Activated T-cell treated with anti-CD3 and anti-CD28 coated beads, Interleukin-2, amount 50 U/mL, for 24 hours (primary cell): Measurements from ENCODE around the gene DDR1.
A peak's percentile ranks its signal among the peaks of the same experiment; 100 is the strongest.
"Not testable (repeated sequence)": the region's sequence is repeated elsewhere in the genome, so short reads cannot be mapped to it uniquely, and the experiment has no call there.

Experiments
- DNase-seq: peaks from one replicate; pipeline ENCODE4 v3.0.0-alpha.2; 2020
- H3K27ac Mint-ChIP-seq: 2 replicates; pipeline ENCODE4 v1.8.0; 2020; ENCODE audit warnings: mild to moderate bottlenecking, mixed read lengths
- H3K27me3 Mint-ChIP-seq: 2 replicates; pipeline ENCODE4 v1.8.0; 2020; ENCODE audit warnings: mixed read lengths
- H3K36me3 Mint-ChIP-seq: 2 replicates; pipeline ENCODE4 v1.8.0; 2020; ENCODE audit warnings: low read depth, mixed read lengths
- H3K4me1 Mint-ChIP-seq: 2 replicates; pipeline ENCODE4 v1.8.0; 2020; ENCODE audit warnings: low read depth, mixed read lengths
- H3K4me3 Mint-ChIP-seq: 2 replicates; pipeline ENCODE4 v1.8.0; 2020; ENCODE audit warnings: mild to moderate bottlenecking, moderate library complexity, mixed read lengths
- H3K9me3 Mint-ChIP-seq: 2 replicates; pipeline ENCODE4 v1.8.0; 2020; ENCODE audit warnings: mixed read lengths

Gene DDR1

DNA sequence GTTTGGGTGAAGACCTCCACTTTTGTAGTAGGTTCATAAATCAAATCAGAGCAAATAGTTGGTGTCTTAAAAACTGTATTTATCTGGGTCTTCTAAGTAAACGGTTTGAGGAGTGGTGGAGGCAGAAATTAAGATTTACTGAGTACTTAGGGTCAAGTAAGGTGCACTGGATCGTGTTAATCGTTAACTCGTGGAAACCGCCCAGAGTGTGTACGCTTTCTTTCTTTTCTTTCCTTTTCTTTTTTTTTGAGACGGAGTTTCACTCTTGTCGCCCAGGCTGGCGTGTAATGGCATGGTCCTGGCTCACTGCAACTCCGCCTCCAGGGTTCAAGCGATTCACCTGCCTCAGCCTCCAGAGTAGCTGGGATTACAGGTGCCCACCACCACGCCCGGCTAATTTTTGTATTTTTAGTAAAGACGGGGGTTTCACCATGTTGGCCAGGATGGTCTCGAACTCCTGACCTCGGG, 23.0 kb downstream of the DDR1 start:
- not testable (repeated sequence) for DNase-seq, H3K9me3 Mint-ChIP-seq, H3K27me3 Mint-ChIP-seq
- H3K4me3 Mint-ChIP-seq, result peak overlapping the region; percentile 100
- H3K36me3 Mint-ChIP-seq, result peaks cover 41% of the 10 kb centered on the region
- H3K27ac Mint-ChIP-seq, result peak overlapping the region; percentile 95
- peaks cover 21% of the 10 kb centered on the region for H3K4me1 Mint-ChIP-seq

DNA sequence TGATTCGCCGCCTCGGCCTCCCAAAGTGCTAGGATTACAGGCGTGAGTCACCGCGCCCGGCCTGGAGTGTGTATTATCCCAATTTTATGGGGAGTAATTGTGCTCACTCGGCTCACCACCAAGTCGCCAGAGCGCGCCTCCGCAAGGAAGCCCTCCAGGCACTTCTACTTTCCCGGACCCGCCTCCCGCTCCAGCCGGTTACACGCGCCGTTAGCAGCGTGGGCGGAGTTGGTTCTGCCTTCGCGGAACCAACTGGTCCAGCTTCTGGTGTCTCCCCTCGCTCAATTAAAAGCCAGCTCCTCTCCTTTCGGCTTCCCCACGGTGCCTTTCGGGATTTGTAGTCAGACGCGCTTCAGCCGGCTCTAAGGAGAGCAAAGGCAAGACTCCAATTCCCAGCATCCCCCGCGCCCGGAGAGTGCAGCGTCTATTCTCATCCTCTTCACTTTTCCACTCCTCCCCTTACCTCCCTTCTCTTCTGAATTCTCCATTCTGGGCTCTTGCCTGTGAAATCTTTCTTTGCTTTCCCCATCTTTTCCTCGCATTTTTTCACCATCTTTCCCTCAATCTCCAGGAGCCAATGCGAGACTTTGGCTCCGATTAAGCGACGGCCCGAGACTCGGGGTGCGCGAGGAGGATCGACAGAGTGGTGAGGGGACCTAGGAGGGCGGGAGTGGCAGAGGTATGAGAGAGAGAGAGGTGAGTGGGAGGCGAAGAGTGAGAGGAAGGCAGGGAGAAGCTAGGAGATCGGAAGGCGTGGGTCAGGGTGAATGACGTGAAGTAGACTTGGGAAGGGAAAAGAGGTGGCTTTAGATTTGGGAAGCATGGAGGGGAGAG, 23.7 kb downstream of the DDR1 start, which contains the start of gene GTF2H4:
TSS of gene GTF2H4 (plus strand) at position 450 of the 834 bp plus-strand sequence.
- Mint-ChIP-seq H3K27ac (peak within 1 kb of the TSS; percentile 95), H3K9me3 (no peaks in the 10 kb centered on the region), H3K4me1 (peaks cover 25% of the 10 kb centered on the region), H3K4me3 (peak within 1 kb of the TSS; percentile 100), H3K36me3 (peaks cover 48% of the 10 kb centered on the region), H3K27me3 (no peaks in the 10 kb centered on the region)
- peak; percentile 93 for DNase-seq

DNA sequence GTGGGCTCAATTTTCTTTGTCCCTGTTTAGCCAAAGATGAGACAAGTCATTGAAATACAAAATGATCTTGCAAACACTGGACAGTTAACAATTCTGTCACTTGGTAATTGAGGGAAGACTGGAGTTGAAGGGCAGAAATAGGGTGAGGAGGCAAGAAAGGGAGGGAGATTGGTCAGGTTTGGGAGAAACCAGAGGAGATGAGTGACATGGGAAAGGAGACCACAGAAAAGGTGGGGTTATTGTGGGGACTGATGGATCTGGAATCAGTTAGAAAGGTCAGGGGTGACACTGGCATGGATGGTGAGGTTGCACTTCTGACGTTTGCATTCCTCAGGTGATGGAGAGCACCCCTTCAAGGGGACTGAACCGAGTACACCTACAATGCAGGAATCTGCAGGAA, 24.4 kb downstream of the DDR1 start:
- Mint-ChIP-seq H3K27ac (peak overlapping the region; percentile 95), H3K36me3 (peaks cover 55% of the 10 kb centered on the region), H3K9me3 (no peaks in the 10 kb centered on the region), H3K4me1 (peaks cover 32% of the 10 kb centered on the region), H3K4me3 (peak overlapping the region; percentile 100), H3K27me3 (no peaks in the 10 kb centered on the region)
- DNase-seq, result no peak

DNA sequence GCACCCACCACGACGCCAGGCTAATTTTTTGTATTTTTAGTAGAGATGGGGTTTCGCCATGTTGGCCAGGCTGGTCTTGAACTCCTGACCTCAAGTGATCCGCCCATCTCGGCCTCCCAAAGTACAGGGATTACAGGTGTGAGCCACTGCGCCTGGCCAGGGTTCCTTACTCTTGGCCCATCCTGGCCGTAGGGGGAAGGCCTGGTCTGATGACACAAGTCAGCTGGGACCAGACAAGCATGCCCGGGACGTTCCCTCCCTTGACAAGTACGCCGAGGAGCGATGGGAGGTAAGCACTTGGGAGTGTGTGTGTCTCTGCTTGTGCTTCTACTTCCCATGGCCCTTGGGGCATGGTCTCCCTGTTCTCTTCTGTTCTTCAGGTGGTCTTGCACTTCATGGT, 26.2 kb downstream of the DDR1 start:
- Mint-ChIP-seq H3K36me3 (peaks cover 67% of the 10 kb centered on the region), H3K4me1 (peaks cover 45% of the 10 kb centered on the region)
- DNase-seq, H3K27me3 Mint-ChIP-seq, H3K4me3 Mint-ChIP-seq, H3K9me3 Mint-ChIP-seq, H3K27ac Mint-ChIP-seq: not testable (repeated sequence)

DNA sequence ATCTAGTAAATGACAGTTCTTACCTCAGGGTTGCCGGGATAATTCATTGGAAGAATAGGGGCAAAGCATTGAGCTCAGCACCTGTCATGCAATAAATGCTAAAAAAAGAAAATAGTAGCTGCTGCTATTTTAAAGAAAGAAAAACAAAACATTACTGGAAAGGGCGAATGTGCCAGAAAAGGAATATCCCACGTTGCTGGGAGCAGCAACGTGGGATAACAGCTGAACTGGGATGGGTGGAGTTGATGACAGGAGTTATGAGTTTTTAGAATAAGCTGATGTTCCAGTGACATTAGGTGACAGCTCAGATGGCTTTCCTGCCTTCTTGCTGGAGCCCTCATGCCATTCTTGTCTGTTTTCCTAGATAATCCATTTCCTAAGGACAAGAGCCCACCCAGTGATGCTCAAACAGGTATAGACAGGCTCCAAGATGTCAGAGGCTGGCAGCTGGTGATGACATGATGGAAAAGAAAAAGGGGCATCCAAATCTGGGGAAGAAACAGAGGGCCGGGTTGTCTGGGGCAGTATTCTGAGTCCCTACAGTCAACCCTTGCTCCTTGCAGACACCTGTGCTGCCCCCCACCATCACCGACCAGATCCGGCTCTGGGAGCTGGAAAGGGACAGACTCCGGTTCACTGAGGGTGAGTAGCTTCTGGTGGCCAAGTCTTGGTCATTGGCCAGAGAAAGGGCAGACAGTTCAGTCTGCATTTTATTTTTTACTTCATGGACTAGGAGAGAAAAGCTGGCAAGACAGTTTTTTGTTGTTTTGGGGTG, 28.6 kb downstream of the DDR1 start:
- Mint-ChIP-seq H3K4me1 (peaks cover 59% of the 10 kb centered on the region), H3K4me3 (peak overlapping the region; percentile 92), H3K36me3 (peaks cover 91% of the 10 kb centered on the region)

DNA sequence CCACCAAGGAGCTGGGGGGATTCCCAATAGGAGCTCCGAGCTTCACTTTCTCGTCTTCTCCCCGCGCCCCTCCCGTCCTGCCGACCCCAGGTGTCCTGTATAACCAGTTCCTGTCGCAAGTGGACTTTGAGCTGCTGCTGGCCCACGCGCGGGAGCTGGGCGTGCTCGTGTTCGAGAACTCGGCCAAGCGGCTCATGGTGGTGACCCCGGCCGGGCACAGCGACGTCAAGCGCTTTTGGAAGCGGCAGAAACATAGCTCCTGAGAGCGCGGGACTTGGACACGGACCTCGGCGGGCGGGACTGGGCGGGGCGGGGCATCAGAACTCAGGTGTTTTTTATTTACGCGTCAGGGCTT, 29.4 kb downstream of the DDR1 start:
- Mint-ChIP-seq H3K27me3 (no peaks in the 10 kb centered on the region), H3K4me1 (peaks cover 52% of the 10 kb centered on the region), H3K9me3 (no peaks in the 10 kb centered on the region), H3K36me3 (peaks cover 92% of the 10 kb centered on the region), H3K27ac (peak overlapping the region; percentile 94), H3K4me3 (peak overlapping the region; percentile 92)
- DNase-seq, result no peak

More for the DNA sequence above, 28.6 kb downstream of the DDR1 start:
- DNase-seq, result no peak
- peak overlapping the region; percentile 94 for H3K27ac Mint-ChIP-seq
- H3K27me3 Mint-ChIP-seq, result no peaks in the 10 kb centered on the region
- H3K9me3 Mint-ChIP-seq, result no peaks in the 10 kb centered on the region

DNA sequence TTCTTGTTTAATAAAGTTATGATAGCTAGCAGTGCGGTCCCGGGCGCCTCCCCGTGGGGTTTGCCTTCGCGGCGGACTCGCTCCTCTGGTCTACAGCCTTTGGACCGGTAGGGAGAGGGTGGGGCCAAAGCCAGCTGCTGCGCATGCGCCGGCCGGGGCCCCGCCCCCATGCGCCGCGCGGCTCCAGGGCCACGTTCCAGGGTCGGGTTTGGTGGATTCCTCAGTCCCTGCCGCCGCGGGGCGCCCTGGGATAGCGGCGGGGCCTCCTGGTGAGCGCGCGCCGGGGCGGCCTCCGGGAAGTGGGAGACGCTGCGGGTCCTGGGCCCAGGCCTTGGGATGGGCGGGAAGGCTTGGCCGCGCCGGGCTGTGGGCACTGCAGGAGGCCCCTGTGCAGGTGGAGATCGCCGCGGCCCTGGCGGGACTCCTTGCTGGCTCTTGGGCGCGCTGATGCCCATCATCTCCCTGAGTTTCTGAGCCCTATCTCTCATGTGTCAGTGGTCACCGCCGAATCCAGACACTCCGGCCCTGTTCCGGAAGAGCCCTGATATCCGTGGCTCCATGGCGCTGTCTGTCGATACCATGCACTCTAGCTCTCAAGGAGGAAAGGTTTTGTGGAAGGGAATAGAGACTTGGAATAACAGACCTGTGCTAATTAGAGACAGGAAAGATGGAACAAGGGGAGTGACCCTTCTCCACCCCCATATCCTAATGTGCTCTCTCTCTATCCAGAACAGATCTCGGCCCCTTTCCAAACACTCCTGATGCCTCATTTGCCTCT, 29.9 kb downstream of the DDR1 start, which contains the start of gene VARS2:
TSS of gene VARS2 (plus strand) at position 163 of the 778 bp plus-strand sequence. CDS start at position 762, 599 bp downstream.
- peaks cover 92% of the 10 kb centered on the region for H3K36me3 Mint-ChIP-seq
- H3K27me3 Mint-ChIP-seq, result no peaks in the 10 kb centered on the region
- peak within 1 kb of the TSS; percentile 92 for H3K4me3 Mint-ChIP-seq
- peak; percentile 94 for DNase-seq
- H3K9me3 Mint-ChIP-seq, result no peaks in the 10 kb centered on the region
- H3K27ac Mint-ChIP-seq, result peak within 1 kb of the TSS; percentile 94
- peaks cover 47% of the 10 kb centered on the region for H3K4me1 Mint-ChIP-seq

DNA sequence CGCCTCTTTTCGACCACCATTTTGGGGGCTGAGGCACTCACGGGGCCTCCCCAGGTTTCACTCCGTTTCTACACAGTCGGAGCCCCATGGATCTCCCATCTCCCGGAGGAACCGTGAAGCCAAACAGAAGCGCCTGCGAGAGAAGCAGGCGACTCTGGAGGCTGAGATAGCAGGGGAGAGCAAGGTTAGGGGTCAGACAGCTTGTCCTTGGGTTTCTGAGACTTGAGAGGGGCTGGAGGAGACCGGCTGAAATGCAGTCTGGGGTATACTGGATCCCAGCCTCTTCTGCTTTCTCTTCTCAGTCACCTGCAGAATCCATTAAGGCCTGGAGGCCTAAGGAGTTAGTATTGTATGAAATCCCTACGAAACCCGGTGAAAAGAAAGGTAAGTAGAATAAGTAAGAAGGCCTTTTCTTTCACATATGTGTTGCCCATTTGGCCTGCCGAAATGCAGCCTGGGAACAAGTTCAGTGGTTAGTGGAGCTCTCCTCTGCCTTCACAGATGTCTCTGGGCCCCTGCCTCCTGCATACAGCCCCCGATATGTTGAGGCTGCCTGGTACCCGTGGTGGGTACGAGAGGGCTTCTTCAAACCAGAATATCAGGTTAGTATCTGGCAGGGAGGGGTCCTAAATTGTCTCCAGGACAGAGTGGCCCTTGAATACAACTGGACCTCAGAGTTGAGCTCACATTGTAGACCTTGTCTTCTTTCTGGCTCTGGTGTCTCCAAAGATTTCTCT, 30.7 kb downstream of the DDR1 start:
- peaks cover 92% of the 10 kb centered on the region for H3K36me3 Mint-ChIP-seq

DNA sequence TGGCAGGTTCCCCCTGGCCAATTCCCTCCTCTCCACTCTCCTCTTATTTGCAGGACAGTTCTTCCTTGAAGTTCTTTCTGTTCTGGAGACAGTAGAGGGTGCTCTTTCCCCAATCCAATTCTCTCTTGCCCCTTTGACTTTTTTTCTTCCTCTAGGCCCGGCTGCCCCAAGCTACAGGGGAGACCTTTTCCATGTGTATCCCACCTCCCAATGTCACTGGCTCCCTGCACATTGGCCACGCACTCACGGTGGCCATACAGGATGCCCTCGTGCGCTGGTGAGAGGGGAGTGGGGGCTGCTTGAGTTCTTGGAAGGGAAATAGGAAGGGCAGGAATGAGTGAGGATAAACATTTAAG, 31.2 kb downstream of the DDR1 start:
- H3K36me3 Mint-ChIP-seq, result peaks cover 92% of the 10 kb centered on the region

More for the DNA sequence above, 30.7 kb downstream of the DDR1 start:
- H3K27ac Mint-ChIP-seq, result peak overlapping the region; percentile 94
- H3K27me3 Mint-ChIP-seq, result no peaks in the 10 kb centered on the region
- no peaks in the 10 kb centered on the region for H3K9me3 Mint-ChIP-seq
- H3K4me3 Mint-ChIP-seq, result peak overlapping the region; percentile 92
- peaks cover 46% of the 10 kb centered on the region for H3K4me1 Mint-ChIP-seq
- DNase-seq, result peak; percentile 53

DNA sequence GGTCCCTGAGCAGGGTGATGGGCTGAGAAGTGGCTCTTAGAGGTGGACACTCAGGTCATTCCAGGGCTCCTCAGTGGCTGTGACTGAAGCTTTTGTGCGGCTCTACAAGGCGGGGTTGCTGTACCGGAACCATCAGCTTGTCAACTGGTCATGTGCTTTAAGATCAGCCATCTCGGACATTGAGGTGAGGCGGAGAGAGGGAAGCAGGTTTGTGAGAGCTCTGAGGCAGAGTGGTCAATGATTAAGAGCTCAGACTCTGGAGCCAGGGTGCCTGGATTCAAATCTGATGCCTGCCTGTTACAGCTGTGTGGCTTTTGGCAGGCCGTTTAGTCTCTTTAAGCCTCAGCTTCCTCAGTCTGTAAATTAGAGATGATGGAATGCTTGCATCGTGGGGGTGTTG, 32.7 kb downstream of the DDR1 start:
- no peaks in the 10 kb centered on the region for H3K9me3 Mint-ChIP-seq
- peak overlapping the region; percentile 9 for H3K27ac Mint-ChIP-seq
- H3K4me3 Mint-ChIP-seq, result no peak overlapping the region
- no peak for DNase-seq
- no peaks in the 10 kb centered on the region for H3K27me3 Mint-ChIP-seq
- peaks cover 92% of the 10 kb centered on the region for H3K36me3 Mint-ChIP-seq
- H3K4me1 Mint-ChIP-seq, result peaks cover 46% of the 10 kb centered on the region

More for the DNA sequence above, 31.2 kb downstream of the DDR1 start:
- Mint-ChIP-seq H3K4me3 (peak overlapping the region; percentile 92), H3K27ac (peak overlapping the region; percentile 94), H3K27me3 (no peaks in the 10 kb centered on the region), H3K4me1 (peaks cover 46% of the 10 kb centered on the region), H3K9me3 (no peaks in the 10 kb centered on the region)
- peak; percentile 46 for DNase-seq

DNA sequence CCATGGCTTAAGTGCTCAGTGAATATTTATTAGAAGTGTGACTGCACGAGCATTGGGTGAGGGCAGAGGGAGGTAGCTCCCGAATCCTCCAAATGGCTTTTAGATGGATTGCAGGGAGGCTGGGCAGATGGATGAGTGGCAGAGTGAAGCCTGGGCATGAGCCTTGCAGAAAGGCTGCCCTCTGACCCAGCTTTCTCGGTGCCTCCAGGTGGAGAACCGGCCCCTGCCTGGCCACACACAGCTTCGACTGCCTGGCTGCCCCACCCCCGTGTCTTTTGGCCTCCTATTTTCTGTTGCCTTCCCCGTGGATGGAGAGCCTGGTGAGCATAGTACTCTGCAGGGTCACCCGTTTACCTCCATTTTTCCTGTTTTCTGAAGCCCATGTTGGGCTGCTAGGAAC, 33.2 kb downstream of the DDR1 start:
- peaks cover 92% of the 10 kb centered on the region for H3K36me3 Mint-ChIP-seq
- no peak for DNase-seq
- H3K4me1 Mint-ChIP-seq, result peaks cover 46% of the 10 kb centered on the region
- H3K27me3 Mint-ChIP-seq, result no peaks in the 10 kb centered on the region
- H3K27ac Mint-ChIP-seq, result no peak overlapping the region
- H3K4me3 Mint-ChIP-seq, result no peak overlapping the region
- no peaks in the 10 kb centered on the region for H3K9me3 Mint-ChIP-seq

DNA sequence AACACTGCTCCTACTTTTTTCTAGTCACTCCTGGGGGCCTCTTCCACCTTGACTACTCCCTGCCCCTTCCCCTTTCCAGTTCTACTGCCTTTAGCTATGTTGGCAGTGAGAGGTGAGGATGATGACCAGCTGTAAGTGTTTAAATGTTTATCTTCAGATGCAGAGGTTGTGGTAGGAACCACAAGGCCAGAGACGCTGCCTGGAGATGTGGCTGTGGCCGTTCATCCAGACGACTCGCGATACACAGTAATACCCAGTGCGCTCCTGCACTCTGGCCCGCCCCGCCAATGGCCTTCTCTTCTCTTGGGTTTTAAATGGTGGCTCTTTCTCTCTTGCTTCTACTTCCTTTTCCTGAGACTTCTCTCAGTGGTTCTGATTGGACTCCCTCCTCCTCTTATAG, 34.4 kb downstream of the DDR1 start:
- Mint-ChIP-seq H3K36me3 (peaks cover 92% of the 10 kb centered on the region), H3K4me3 (no peak overlapping the region), H3K9me3 (no peaks in the 10 kb centered on the region), H3K4me1 (peaks cover 35% of the 10 kb centered on the region), H3K27me3 (no peaks in the 10 kb centered on the region), H3K27ac (no peak overlapping the region)
- no peak for DNase-seq

DNA sequence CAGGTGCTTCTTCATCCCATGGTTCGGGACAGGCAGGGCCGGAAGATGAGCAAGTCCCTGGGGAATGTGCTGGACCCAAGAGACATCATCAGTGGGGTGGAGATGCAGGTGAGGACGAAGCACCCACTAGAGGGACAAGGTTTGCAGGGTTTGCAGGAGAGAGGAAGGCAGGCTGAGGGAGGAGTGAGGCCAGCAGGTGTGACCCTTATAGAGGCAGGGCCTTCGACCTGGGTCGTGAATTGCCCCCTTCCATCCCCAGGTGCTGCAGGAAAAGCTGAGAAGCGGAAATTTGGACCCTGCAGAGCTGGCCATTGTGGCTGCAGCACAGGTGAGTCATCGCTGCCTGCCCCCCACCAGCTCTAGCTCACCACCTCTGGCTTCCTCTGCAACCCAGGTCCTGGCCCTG, 38.1 kb downstream of the DDR1 start:
- peaks cover 97% of the 10 kb centered on the region for H3K36me3 Mint-ChIP-seq
- H3K27me3 Mint-ChIP-seq, result no peaks in the 10 kb centered on the region
- no peak overlapping the region for H3K27ac Mint-ChIP-seq
- no peak for DNase-seq
- H3K4me3 Mint-ChIP-seq, result no peak overlapping the region
- H3K4me1 Mint-ChIP-seq, result peaks cover 5% of the 10 kb centered on the region
- H3K9me3 Mint-ChIP-seq, result no peaks in the 10 kb centered on the region
